GM12872 (cell line): ENCODE data around the gene FAM117A.

Source experiments
- TF ChIP-seq, protein P1 (sequence below): IDR thresholded peaks from 3 replicates; pipeline ENCODE4 v1.5.1; 2011; ENCODE audit warnings: low read depth, mild to moderate bottlenecking, low read length, moderate library complexity; ENCODE audit not compliant: insufficient read depth

The FAM117A gene

DNA sequence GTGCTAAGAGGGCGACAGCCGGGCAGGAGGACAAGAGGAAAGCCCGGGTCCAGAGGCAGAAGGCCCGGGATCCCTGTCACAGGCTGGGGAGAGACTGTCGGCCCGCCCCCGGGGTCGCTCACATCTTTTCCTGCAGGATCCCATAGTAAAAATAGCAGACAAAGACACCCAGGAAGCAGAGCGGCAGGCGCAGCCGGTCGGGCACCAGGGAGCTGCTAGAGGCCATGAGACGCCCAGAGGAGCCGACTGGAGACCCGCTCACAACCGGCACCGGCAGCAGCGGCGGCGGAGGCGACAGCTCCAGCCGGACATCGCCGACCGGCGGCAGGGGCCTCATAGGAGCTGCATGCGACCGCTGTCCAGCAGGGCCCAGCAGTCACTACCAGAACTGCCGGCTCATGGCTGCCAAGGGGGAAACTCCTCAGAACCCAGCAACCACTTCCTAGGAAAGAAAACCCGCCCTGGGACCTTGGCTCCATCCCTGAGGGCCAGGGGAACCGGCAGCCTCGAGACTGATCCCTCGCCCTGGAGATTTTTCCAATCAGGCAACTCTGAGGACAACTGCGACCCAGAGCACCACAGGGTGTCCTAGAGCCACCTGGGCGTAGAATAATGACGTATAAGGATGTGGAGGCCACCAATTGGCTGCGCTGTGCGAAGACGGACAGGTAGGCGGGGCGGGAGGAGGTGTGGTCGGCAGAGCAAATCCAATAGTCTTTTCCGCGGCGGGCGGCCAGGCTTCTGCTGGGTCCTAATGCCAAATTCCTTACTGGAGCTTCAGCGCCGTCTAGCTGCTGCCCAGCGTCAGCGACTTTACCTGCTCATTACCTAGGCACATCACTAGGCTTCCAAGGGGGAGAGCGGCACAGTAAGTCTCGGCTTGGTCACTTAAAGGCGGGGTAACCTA lies 56.1 kb downstream of the FAM117A start, which contains the start of gene SLC35B1:
Gene SLC35B1, minus strand, starts transcription at position 357 of the 907 bp plus-strand sequence. Its CDS starts 131 bp downstream, at position 226.
- TF ChIP-seq, protein P1, sequence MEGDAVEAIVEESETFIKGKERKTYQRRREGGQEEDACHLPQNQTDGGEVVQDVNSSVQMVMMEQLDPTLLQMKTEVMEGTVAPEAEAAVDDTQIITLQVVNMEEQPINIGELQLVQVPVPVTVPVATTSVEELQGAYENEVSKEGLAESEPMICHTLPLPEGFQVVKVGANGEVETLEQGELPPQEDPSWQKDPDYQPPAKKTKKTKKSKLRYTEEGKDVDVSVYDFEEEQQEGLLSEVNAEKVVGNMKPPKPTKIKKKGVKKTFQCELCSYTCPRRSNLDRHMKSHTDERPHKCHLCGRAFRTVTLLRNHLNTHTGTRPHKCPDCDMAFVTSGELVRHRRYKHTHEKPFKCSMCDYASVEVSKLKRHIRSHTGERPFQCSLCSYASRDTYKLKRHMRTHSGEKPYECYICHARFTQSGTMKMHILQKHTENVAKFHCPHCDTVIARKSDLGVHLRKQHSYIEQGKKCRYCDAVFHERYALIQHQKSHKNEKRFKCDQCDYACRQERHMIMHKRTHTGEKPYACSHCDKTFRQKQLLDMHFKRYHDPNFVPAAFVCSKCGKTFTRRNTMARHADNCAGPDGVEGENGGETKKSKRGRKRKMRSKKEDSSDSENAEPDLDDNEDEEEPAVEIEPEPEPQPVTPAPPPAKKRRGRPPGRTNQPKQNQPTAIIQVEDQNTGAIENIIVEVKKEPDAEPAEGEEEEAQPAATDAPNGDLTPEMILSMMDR, result peak; percentile 98

DNA sequence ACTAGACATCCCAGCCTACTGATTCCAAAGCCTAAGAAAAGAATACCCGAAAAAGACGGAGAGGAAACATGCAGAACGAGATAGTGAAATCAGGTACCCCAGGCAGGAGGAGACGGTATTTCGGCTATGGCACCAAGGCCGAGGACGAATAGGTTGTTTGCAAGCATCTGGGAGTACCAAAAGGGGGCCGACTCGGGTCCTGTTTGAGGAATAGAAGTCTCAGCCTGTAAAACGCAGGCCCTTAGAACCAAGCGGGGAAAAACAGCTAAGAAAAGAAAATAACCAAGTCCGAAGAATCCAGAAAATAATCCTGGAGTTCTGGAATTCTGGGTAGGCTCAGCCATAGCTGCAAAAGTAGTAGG lies 56.7 kb downstream of the FAM117A start:
- TF ChIP-seq, protein P1, result 0 out of 3 replicates have a peak, but pooled peaks have one; percentile 16

DNA sequence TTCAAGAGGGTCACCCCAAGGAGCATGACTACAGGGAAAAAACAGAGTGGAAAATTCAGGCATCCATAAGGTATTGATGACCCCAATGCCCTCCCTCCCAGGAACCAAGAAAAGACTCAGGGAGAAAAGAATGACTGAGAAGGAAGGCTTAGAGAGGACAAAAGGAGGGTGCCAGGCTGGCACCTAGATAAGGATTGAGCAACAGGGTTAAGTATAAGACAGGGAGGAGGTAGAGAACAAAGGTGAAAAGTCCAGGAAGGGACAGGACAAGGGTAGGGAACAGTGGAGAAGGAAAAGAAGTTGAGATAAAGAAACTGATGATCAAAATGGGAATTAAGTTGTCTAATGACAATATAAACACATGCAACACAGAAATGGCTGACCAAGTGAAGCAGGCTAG lies 58.7 kb downstream of the FAM117A start:
- TF ChIP-seq, protein P1, result no peak

DNA sequence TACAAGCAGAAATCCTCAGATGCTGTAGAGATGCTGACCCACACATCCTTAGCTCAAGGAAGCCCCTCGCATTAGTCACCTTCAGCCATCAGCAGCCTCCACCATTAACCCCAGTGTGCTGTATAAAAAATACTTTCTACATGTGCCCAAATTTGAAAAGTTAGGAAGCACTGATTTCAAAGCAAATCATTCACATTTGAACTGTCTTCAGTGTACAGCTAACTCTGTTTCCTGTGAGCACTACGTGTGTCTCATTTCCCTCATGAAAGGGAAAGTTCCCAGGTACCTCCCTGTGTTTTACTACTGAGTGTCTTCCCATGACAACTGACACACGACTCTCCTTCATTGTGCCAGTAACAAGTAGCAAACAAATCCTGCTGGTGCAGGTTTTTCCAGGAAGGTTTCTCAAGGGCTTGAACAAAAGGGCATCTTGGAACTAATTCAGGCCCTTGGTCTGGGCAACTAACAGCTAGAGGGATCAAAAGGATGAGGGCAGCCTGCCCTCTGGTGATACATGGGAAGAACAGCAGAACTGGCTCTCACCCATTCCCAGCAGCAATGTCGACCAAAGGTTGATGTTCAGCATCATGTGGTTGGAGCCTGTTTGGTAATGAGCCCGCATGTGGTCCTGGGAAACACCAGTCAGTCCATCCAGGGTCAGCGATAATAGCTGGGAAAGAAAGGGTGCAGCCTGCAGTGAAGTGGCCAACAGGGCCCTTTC lies 60.2 kb downstream of the FAM117A start:
- TF ChIP-seq, protein P1, result peak; percentile 53; the same call in 2 of the 3 replicates

DNA sequence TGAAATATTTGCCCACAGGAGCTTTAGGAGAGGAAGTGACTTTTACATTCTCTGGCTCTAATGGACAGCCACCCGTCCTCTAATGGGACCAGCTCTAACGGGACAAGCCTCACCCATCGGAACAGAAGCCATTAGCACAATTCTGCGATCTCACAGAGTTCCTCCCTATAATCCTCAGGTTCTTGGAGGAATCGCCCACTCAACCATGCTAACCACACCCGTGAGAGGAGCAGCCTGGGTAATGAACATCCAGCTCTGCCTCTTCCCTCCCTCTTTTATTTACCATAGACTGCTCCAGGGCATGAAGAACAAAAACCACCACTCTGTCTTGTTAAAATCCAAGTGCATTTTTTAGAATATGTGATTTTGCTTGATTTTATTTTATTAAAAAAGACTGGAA lies 63.0 kb downstream of the FAM117A start:
- TF ChIP-seq, protein P1, result no peak

DNA sequence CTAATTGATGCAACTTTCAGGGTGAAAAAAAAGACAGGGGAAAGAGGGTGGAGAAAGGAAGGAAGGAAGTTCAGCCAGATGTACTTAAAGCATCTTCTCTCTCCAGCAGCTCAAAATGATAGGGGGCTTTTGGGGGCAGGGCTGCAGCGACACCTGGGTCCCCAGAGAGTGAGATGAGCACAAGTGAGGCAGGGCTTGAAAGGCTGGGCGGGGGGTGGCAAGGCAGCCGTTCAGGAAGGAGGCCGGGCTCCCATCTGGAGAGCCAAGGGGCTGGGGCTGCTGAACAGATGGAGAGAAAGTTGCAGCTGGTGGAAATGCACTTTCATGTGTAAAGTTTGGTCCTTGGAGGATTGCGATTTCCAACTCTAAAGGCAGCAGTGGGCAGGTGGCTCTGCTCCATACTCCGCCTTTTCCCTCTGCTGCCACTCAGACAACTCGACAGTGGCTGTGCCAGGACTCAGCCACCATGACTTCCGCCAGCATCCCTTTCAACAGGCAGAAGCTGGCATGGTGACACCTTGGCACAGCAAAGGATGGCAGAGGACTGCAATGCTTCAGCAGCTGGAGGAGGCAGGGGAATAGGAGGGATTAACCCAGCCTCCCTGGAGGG lies 63.9 kb downstream of the FAM117A start:
- TF ChIP-seq, protein P1, result no peak

DNA sequence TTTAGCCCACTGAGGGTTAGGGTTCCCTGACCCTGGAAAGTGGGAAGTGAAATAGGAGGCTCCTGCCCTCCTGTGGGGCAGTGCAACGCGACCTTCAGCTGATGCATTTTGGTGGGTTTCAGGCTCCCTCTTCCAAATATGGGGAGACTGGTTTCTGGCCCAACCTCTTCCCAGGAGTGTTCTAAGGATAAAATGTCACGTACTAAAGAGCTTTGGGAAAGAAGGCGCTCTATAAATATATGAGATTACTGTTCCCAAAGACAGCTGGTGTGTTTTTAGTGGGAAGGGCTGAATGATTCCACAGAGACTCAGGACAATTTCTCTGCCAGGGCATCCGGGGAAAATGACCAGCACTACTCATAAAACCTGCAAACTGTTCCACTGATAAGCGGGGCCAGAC lies 65.9 kb downstream of the FAM117A start:
- TF ChIP-seq, protein P1, result no peak
